HepG2 (cell line): Measurements from ENCODE around the gene NCOA7. TPM values are rescaled to one million over a fixed set of nuclear protein-coding genes. Genes with fewer than 3 reads are reported as not detected.

ENCODE experiments used
- AKAP8 ChIP-seq: sonication (generic); formaldehyde crosslinking; IDR thresholded peaks from 2 replicates; pipeline ENCODE4 v1.5.1; 2020; ENCODE audit warnings: mild to moderate bottlenecking, missing genetic modification reagents
- ATF1 ChIP-seq: IDR thresholded peaks from 2 replicates; pipeline ENCODE4 v1.6.1; 2016; ENCODE audit warnings: mild to moderate bottlenecking, control low read depth
- DRAP1 ChIP-seq: IDR thresholded peaks from 2 replicates; pipeline ENCODE4 v1.6.1; 2016; ENCODE audit warnings: missing genetic modification reagents, missing compliant biosample characterization
- FOXM1 ChIP-seq: sonication (generic); formaldehyde crosslinking; IDR thresholded peaks from 2 replicates; pipeline ENCODE4 v1.5.0; 2020; ENCODE audit warnings: missing genetic modification reagents
- LBX2 ChIP-seq: sonication (generic); formaldehyde crosslinking; IDR thresholded peaks from 2 replicates; pipeline ENCODE4 v1.5.0; 2020; ENCODE audit warnings: missing genetic modification reagents, mild to moderate bottlenecking, borderline replicate concordance
- MLX ChIP-seq: IDR thresholded peaks from 2 replicates; pipeline ENCODE4 v1.6.1; 2016
- TEAD3 ChIP-seq: optimal IDR thresholded peaks from 2 replicates; pipeline ENCODE3; 2016; ENCODE audit warnings: borderline replicate concordance
- ZBTB2 ChIP-seq: sonication (generic); formaldehyde crosslinking; IDR thresholded peaks from 2 replicates; pipeline ENCODE4 v1.8.0; 2022; ENCODE audit warnings: low read depth, missing genetic modification reagents
- ZNF563 ChIP-seq: sonication (generic); formaldehyde crosslinking; IDR thresholded peaks from 2 replicates; pipeline ENCODE4 v1.8.0; 2022; ENCODE audit warnings: mild to moderate bottlenecking, moderate library complexity, missing genetic modification reagents
- polyA plus RNA-seq, 8 experiments: library from polyadenylated mRNA; depleted of rRNA in 3 of 8; stranded (reverse) in 7 of 8; unstranded in 1 of 8; fragments of >200 nt; fragmentation: Illumina TruSeq in 4 of 8; extraction: Trizol in 4 of 8; gene quantifications; 2 replicates each; pipeline versions ENCODE4 v1.2.1 to v1.2.3, GENCODE V29; 2011 to 2016; ENCODE audit warnings: low read depth in 4 of 8, missing spikeins in 1 of 8, mixed read lengths in 1 of 8; ENCODE audit not compliant: insufficient read depth in 1 of 8
- total RNA-seq, 5 experiments: library from RNA; depleted of rRNA; stranded (reverse); fragments of >200 nt; fragmentation: Illumina TruSeq; extraction: Trizol; gene quantifications; 2 replicates each; pipeline ENCODE4 v1.2.3, GENCODE V29; 2016; ENCODE audit warnings: low read depth in 1 of 5
- TF ChIP-seq, protein P1 (sequence below): sonication (generic); formaldehyde crosslinking; IDR thresholded peaks from 2 replicates; pipeline ENCODE4 v1.5.0; 2020; ENCODE audit warnings: mild to moderate bottlenecking, missing genetic modification reagents, moderate library complexity
- TF ChIP-seq, protein P2 (sequence below): sonication (generic); formaldehyde crosslinking; IDR thresholded peaks from 2 replicates; pipeline ENCODE4 v1.8.1; 2022; ENCODE audit warnings: low read depth, mild to moderate bottlenecking, missing genetic modification reagents
- TF ChIP-seq, protein P3 (sequence below): sonication (generic); formaldehyde crosslinking; conservative IDR thresholded peaks from 2 replicates; pipeline ENCODE4 v1.8.0; 2022; ENCODE audit warnings: missing genetic modification reagents
- TF ChIP-seq, protein P4 (sequence below): sonication (generic); formaldehyde crosslinking; IDR thresholded peaks from 2 replicates; pipeline ENCODE4 v1.4.0; 2020; ENCODE audit warnings: low read depth, missing genetic modification reagents

The NCOA7 gene
- total and polyA plus RNA-seq, 2 of the 13 experiments (the other 11 are each of a cell fraction or from before 2014, with no cell fraction given) = 13.6 to 20.8 TPM

DNA sequence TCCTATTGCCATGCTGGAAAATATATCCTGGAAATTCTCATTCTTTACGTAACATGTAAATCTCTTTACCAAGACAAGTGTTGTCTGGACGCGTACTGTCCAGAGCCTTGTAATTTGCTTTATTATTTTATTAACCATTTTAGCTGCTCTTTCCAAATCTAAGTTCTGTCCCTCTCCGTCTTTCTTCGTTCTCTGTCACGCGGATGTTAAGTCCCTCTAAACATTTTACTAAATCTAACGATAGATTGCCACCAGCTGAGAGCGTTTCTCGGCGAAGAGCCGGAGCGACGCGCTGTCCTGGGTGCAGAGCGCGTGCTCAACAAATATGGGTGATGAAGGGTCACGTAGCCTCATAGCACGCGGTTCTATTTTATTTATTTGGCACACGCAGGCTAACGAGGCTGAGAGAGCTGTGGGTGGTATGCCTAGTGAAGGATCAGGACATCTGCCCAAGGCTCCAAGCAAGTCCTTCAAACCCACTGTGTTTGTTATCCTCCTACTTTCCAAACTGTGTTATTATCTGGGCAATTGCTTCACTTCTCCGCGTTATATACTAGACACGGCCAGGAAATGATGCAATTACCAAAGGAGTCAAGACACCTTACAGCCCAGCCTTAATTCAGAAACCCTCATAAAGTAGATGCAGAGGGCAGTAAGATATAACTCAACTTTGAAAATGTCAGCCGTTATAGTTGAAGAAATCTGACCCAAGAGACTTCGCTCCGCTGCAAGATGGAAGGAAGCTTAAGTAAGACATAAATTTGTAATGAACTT lies 10.0 kb upstream of the NCOA7 start (continued):
- TF ChIP-seq, protein P1, sequence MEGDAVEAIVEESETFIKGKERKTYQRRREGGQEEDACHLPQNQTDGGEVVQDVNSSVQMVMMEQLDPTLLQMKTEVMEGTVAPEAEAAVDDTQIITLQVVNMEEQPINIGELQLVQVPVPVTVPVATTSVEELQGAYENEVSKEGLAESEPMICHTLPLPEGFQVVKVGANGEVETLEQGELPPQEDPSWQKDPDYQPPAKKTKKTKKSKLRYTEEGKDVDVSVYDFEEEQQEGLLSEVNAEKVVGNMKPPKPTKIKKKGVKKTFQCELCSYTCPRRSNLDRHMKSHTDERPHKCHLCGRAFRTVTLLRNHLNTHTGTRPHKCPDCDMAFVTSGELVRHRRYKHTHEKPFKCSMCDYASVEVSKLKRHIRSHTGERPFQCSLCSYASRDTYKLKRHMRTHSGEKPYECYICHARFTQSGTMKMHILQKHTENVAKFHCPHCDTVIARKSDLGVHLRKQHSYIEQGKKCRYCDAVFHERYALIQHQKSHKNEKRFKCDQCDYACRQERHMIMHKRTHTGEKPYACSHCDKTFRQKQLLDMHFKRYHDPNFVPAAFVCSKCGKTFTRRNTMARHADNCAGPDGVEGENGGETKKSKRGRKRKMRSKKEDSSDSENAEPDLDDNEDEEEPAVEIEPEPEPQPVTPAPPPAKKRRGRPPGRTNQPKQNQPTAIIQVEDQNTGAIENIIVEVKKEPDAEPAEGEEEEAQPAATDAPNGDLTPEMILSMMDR (CRISPR knock-in tag) = no peak
- TF ChIP-seq AKAP8 (CRISPR knock-in tag) = 0 out of 2 replicates have a peak, but pooled peaks have one; percentile 37
- TF ChIP-seq, protein P2, sequence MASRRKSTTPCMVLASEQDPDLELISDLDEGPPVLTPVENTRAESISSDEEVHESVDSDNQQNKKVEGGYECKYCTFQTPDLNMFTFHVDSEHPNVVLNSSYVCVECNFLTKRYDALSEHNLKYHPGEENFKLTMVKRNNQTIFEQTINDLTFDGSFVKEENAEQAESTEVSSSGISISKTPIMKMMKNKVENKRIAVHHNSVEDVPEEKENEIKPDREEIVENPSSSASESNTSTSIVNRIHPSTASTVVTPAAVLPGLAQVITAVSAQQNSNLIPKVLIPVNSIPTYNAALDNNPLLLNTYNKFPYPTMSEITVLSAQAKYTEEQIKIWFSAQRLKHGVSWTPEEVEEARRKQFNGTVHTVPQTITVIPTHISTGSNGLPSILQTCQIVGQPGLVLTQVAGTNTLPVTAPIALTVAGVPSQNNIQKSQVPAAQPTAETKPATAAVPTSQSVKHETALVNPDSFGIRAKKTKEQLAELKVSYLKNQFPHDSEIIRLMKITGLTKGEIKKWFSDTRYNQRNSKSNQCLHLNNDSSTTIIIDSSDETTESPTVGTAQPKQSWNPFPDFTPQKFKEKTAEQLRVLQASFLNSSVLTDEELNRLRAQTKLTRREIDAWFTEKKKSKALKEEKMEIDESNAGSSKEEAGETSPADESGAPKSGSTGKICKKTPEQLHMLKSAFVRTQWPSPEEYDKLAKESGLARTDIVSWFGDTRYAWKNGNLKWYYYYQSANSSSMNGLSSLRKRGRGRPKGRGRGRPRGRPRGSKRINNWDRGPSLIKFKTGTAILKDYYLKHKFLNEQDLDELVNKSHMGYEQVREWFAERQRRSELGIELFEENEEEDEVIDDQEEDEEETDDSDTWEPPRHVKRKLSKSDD (CRISPR knock-in tag) = peak; percentile 86
- TF ChIP-seq ZBTB2 (CRISPR knock-in tag) = no peak
- peak; percentile 65; the same call in 1 of the 2 replicates for TF ChIP-seq ZNF563 (CRISPR knock-in tag)
- peak; percentile 68; the same call in 1 of the 2 replicates for TF ChIP-seq DRAP1
- TF ChIP-seq, protein P3, sequence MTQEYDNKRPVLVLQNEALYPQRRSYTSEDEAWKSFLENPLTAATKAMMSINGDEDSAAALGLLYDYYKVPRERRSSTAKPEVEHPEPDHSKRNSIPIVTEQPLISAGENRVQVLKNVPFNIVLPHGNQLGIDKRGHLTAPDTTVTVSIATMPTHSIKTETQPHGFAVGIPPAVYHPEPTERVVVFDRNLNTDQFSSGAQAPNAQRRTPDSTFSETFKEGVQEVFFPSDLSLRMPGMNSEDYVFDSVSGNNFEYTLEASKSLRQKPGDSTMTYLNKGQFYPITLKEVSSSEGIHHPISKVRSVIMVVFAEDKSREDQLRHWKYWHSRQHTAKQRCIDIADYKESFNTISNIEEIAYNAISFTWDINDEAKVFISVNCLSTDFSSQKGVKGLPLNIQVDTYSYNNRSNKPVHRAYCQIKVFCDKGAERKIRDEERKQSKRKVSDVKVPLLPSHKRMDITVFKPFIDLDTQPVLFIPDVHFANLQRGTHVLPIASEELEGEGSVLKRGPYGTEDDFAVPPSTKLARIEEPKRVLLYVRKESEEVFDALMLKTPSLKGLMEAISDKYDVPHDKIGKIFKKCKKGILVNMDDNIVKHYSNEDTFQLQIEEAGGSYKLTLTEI (CRISPR knock-in tag) = no peak
- TF ChIP-seq, protein P4, sequence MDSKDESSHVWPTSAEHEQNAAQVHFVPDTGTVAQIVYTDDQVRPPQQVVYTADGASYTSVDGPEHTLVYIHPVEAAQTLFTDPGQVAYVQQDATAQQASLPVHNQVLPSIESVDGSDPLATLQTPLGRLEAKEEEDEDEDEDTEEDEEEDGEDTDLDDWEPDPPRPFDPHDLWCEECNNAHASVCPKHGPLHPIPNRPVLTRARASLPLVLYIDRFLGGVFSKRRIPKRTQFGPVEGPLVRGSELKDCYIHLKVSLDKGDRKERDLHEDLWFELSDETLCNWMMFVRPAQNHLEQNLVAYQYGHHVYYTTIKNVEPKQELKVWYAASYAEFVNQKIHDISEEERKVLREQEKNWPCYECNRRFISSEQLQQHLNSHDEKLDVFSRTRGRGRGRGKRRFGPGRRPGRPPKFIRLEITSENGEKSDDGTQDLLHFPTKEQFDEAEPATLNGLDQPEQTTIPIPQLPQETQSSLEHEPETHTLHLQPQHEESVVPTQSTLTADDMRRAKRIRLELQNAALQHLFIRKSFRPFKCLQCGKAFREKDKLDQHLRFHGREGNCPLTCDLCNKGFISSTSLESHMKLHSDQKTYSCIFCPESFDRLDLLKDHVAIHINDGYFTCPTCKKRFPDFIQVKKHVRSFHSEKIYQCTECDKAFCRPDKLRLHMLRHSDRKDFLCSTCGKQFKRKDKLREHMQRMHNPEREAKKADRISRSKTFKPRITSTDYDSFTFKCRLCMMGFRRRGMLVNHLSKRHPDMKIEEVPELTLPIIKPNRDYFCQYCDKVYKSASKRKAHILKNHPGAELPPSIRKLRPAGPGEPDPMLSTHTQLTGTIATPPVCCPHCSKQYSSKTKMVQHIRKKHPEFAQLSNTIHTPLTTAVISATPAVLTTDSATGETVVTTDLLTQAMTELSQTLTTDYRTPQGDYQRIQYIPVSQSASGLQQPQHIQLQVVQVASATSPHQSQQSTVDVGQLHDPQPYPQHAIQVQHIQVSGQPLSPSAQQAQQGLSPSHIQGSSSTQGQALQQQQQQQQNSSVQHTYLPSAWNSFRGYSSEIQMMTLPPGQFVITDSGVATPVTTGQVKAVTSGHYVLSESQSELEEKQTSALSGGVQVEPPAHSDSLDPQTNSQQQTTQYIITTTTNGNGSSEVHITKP (CRISPR knock-in tag) = 0 out of 2 replicates have a peak, but pooled peaks have one; percentile 5
- TF ChIP-seq LBX2 (CRISPR knock-in tag) = peak; percentile 70; the same call in 1 of the 2 replicates
- peak; percentile 42; the same call in 1 of the 2 replicates for TF ChIP-seq MLX (CRISPR knock-in tag)
- TF ChIP-seq ATF1 (CRISPR knock-in tag) = 0 out of 2 replicates have a peak, but pooled peaks have one; percentile 19
- no peak for TF ChIP-seq TEAD3 (CRISPR knock-in tag)
- no peak for TF ChIP-seq FOXM1 (CRISPR knock-in tag)
